AG08396 (cell line): ENCODE data around the gene VIM.

Experiments used
- DNase-seq: peaks from one replicate; pipeline ENCODE4 v3.0.0; 2012; ENCODE audit warnings: low spot score, mixed read lengths

VIM gene

DNA sequence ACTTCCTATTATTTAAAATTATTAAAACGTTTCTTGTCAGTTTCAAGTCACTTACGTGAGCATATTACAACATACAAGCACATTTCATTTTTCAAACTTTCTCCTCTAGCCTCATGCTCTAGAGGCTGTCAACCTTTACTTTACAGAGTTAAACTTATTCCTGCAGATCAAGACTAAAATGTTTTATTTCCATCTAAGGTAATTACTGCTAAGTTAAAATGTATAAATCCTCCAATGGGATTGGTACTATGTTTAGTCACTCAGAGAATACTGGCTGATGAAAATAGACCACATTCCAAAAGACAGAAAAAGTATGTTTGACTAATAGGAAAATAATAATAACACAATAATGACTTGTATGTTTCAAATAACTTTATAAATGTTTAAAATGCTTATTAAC is 18.2 kb upstream of the VIM start:
- DNase-seq: no peak

GRCh38 chr10:17210361-17210760 is 17.7 kb upstream of the VIM start:
- DNase-seq: no peak

- DNase-seq: no peak
Measured at GRCh38 chr10:17212802-17213221, 15.2 kb upstream of the VIM start.

- no peak for DNase-seq
Measured at GRCh38 chr10:17213646-17214349, 14.2 kb upstream of the VIM start.

- DNase-seq: no peak
Measured at GRCh38 chr10:17214526-17214925, 13.5 kb upstream of the VIM start.

- DNase-seq: peak; percentile 38
Measured at GRCh38 chr10:17214971-17215781, 12.9 kb upstream of the VIM start.

DNA sequence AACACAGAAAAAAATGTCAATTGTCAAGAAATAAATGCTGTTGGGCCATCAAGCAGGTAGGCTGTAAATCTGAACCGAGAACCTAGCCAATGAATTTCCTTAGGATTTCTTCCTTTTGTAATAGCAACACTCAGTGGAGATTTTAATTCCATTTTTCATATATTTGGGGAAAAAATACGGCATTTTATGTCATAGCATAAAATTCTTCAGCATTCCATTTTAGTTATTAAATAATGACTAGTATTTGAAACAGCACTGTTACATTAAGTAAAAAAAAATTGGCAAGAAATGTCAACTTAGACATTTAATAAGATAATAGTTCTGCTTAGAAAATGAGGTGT is 12.3 kb upstream of the VIM start:
- DNase-seq: no peak

GRCh38 chr10:17216217-17216900 is 11.7 kb upstream of the VIM start:
- peak; percentile 52 for DNase-seq

- DNase-seq: no peak
Measured at GRCh38 chr10:17216901-17217395, 11.1 kb upstream of the VIM start.

GRCh38 chr10:17217631-17218232 is 10.3 kb upstream of the VIM start:
- peak; percentile 35 for DNase-seq

DNA sequence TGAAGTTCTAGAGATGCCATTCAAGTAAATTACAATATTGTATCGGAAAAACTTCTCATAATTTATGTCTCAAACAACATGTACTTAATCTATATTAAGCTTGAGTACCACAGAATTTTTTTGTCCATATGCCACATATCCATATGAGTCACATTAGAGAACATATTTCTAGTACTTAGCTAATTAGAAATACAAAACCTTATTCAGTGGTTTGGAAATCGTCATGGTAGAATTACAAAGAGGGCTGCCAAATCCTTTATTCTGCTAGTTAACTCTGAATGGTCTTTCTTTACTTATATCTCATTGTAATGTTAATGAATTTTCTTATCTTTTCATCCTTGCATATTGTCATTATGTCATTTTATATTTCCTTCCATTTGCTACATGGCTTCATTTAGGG is 9.0 kb upstream of the VIM start:
- no peak for DNase-seq

- DNase-seq: no peak
Measured at GRCh38 chr10:17220652-17221100, 7.4 kb upstream of the VIM start.

- DNase-seq: no peak
Measured at GRCh38 chr10:17222329-17222728, 5.7 kb upstream of the VIM start.

- no peak for DNase-seq
Measured at GRCh38 chr10:17225808-17226207, 2.2 kb upstream of the VIM start.

GRCh38 chr10:17226891-17227303 is 1.1 kb upstream of the VIM start:
- no peak for DNase-seq

DNA sequence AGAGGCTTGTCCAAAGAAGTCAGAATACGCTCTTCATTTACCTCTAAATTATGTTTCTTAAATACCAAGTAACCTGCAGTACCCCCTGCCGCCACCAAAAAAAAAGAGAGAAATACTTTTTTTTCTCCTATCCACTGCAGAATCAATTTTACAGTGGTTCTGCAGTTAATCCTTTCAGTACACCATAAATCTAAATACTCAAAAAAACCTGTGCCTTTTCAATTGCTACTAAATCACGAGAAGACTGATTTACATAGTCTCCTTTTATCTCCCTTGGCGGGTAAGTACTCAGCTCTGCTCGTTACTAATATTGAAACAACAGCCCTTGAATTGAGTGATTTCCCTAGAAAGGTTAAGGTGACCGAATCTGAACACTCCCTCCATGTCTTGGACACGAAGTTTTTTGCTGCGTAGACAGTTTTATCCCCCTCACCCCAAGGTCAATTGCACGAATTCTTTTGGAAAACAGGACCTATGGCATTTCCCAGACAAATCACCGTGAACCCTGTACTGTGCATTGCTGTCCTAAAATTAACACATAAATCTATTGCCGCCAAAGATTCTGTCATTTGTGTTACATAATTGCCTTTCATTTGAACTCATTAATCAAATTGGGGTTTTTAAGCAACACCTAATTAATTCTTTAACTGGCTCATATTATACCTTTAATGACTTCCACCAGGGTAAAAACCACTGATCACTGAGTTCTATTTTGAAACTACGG is 512 bp upstream of the VIM start:
- no peak for DNase-seq

DNA sequence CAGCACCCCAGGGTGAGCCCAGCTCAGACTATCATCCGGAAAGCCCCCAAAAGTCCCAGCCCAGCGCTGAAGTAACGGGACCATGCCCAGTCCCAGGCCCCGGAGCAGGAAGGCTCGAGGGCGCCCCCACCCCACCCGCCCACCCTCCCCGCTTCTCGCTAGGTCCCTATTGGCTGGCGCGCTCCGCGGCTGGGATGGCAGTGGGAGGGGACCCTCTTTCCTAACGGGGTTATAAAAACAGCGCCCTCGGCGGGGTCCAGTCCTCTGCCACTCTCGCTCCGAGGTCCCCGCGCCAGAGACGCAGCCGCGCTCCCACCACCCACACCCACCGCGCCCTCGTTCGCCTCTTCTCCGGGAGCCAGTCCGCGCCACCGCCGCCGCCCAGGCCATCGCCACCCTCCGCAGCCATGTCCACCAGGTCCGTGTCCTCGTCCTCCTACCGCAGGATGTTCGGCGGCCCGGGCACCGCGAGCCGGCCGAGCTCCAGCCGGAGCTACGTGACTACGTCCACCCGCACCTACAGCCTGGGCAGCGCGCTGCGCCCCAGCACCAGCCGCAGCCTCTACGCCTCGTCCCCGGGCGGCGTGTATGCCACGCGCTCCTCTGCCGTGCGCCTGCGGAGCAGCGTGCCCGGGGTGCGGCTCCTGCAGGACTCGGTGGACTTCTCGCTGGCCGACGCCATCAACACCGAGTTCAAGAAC is 1.1 kb downstream of the VIM start:
- DNase-seq: peak; percentile 92

GRCh38 chr10:17229717-17229966 is 1.6 kb downstream of the VIM start:
- DNase-seq: no peak

DNA sequence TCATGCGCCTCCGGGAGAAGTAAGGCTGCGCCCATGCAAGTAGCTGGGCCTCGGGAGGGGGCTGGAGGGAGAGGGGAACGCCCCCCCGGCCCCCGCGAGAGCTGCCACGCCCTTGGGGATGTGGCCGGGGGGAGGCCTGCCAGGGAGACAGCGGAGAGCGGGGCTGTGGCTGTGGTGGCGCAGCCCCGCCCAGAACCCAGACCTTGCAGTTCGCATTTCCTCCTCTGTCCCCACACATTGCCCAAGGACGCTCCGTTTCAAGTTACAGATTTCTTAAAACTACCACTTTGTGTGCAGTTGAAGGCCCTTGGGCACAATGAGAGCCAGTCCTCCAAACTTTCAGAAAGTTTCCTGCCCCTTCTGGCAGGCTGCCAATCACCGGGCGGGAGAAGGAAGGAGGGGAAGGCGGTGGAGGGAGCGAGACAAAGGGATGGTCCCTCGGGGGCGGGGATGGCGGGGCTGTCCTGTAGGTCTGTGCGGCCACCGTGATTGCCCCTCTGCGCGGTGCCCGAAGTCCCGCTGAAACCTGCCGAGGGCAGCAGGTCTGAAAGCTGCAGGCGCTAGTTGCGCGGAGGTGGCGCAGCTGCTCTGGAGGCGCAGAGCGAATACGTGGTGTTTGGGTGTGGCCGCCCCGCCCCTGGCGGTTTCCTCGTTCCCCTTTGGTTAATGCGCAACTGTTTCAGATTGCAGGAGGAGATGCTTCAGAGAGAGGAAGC is 2.1 kb downstream of the VIM start:
- DNase-seq: peak; percentile 62

DNA sequence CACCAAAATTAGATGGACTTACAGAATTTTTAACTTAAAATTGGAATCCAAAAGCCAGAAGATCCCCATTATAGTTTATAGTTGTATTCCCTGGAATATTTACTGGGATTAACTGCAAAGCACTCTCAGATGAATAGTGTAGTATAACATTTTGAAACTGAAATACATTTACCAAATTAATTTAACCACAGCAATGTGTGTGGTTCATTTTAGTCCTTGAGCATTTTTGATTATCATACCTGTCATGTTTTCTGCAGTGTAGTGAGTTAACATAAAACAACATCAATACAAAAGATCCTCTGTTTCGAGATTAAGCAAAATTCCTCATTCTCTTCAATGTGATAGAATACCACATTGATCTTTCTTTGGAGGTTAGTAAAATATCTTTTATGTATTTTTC is 3.7 kb downstream of the VIM start:
- no peak for DNase-seq
